HepG2 (cell line): ENCODE measurements around the gene DSC3. TPM values are rescaled to one million over a fixed set of nuclear protein-coding genes. Genes with fewer than 3 reads are reported as not detected.

Experiments
- ATAC-seq: fragments of 200-7000 bp; cut with Tn5 transposase; 3 replicates; pipeline ENCODE4 v1.9.1; 2020; ENCODE audit warnings: mild to moderate bottlenecking, moderate library complexity
- BruUV-seq: library from RNA; stranded (reverse); fragments of 400-500 nt; replicated peaks from 2 replicates; lab custom pipeline; 2021; lab: Mats Ljungman, UMichigan
- CTCF ChIA-PET: fragments of 300-600 bp; formaldehyde crosslinking; extraction: SDS; loops from one replicate; lab custom pipeline; 2021; ENCODE audit warnings: low total read pairs, inconsistent platforms, low intra/inter-chr PET ratio; lab: Yijun Ruan, JAX
- POLR2A ChIA-PET: fragments of 350-600 bp; sonication (Branson Sonifier 250); formaldehyde crosslinking; loops from one replicate; lab custom pipeline; 2020; ENCODE audit warnings: antibody characterized with exemption, inconsistent platforms; lab: Yijun Ruan, JAX
- DNase-seq: peaks from one replicate; pipeline ENCODE4 v3.0.0-alpha.2; 2015; ENCODE audit warnings: low spot score
- FAIRE-seq: peaks from 3 replicates; lab custom pipeline; 2011; peaks lifted over from hg19 to GRCh38; lab: Jason Lieb, UNC
- H2AFZ ChIP-seq: one replicate; pipeline ENCODE4 v1.6.1; 2011; ENCODE audit warnings: low read length, inconsistent platforms
- H3K27ac ChIP-seq: fragments of 300-600 bp; 3 replicates; pipeline ENCODE4 v1.8.0; 2011; ENCODE audit warnings: mixed run types, mild to moderate bottlenecking, mixed read lengths, low read length, inconsistent platforms; ENCODE audit not compliant: insufficient read depth; ENCODE audit errors: extremely low read length
- H3K27me3 ChIP-seq, 2 experiments: fragments of 200-600 bp in 1 of 2; 2 replicates in 1 of 2; 3 replicates in 1 of 2; pipeline versions ENCODE4 v1.6.0 to v1.8.0; 2011; ENCODE audit warnings: low read length in 2 of 2, mild to moderate bottlenecking in 2 of 2, moderate library complexity in 2 of 2, inconsistent platforms in 1 of 2; ENCODE audit not compliant: insufficient read depth in 2 of 2, control insufficient read depth in 1 of 2
- H3K36me3 ChIP-seq, 2 experiments: fragments of 200-600 bp in 1 of 2; replicated peaks in 1 of 2; 2 replicates in 1 of 2; 3 replicates in 1 of 2; pipeline versions ENCODE4 v1.5.1 to v1.8.0; 2011; ENCODE audit warnings: low read length in 2 of 2, inconsistent platforms in 1 of 2; ENCODE audit not compliant: insufficient read depth in 2 of 2, control insufficient read depth in 1 of 2
- H3K4me1 ChIP-seq: 2 replicates; pipeline ENCODE4 v1.5.1; 2012; ENCODE audit warnings: low read length, inconsistent platforms; ENCODE audit not compliant: insufficient read depth
- H3K4me2 ChIP-seq: 2 replicates; pipeline ENCODE4 v1.6.0; 2011; ENCODE audit warnings: low read depth, low read length, inconsistent platforms
- H3K4me3 ChIP-seq, 3 experiments: fragments of 200-600 bp in 1 of 3; sonication (generic), shearing (Covaris generic) in 1 of 3; replicated peaks in 1 of 3; 2 replicates each; pipeline ENCODE4 v1.5.1; 2011 to 2016; ENCODE audit warnings: low read length in 3 of 3, inconsistent platforms in 2 of 3, low read depth in 2 of 3, mild to moderate bottlenecking in 2 of 3, control low read depth in 1 of 3, mixed read lengths in 1 of 3; ENCODE audit not compliant: insufficient read depth in 1 of 3
- H3K79me2 ChIP-seq: one replicate; pipeline ENCODE4 v1.6.1; 2011; ENCODE audit warnings: low read length, inconsistent platforms; ENCODE audit not compliant: insufficient read depth
- H3K9ac ChIP-seq: 2 replicates; pipeline ENCODE4 v1.6.0; 2011; ENCODE audit warnings: mild to moderate bottlenecking, low read depth, low read length, inconsistent platforms; ENCODE audit not compliant: insufficient read depth
- H3K9me3 ChIP-seq: 2 replicates; pipeline ENCODE4 v1.5.1; 2012; ENCODE audit warnings: mild to moderate bottlenecking, low read length
- H4K20me1 ChIP-seq: 2 replicates; pipeline ENCODE4 v1.6.0; 2011; ENCODE audit warnings: inconsistent platforms, mild to moderate bottlenecking, low read length, moderate library complexity; ENCODE audit not compliant: insufficient read depth
- AGO1 ChIP-seq: fragments of 200-400 bp; formaldehyde crosslinking; IDR thresholded peaks from 2 replicates; pipeline ENCODE4 v1.6.1; 2017; ENCODE audit warnings: mild to moderate bottlenecking, low read depth, low read length, moderate library complexity; ENCODE audit not compliant: poor library complexity, severe bottlenecking
- ATAD3A ChIP-seq: sonication (generic); formaldehyde crosslinking; IDR thresholded peaks from 2 replicates; pipeline ENCODE4 v1.4.0; 2020; ENCODE audit warnings: missing genetic modification reagents
- BCL6 ChIP-seq: IDR thresholded peaks from 2 replicates; pipeline ENCODE4 v1.6.1; 2016; ENCODE audit warnings: missing genetic modification reagents, missing compliant biosample characterization
- HDAC2 ChIP-seq: sonication (generic); formaldehyde crosslinking; IDR thresholded peaks from 2 replicates; pipeline ENCODE4 v1.4.0; 2020; ENCODE audit warnings: missing genetic modification reagents
- HOXA7 ChIP-seq: sonication (generic); formaldehyde crosslinking; IDR thresholded peaks from 2 replicates; pipeline ENCODE4 v1.8.1; 2022; ENCODE audit warnings: mild to moderate bottlenecking, missing genetic modification reagents, moderate library complexity
- PPARG ChIP-seq: conservative IDR thresholded peaks from 2 replicates; pipeline ENCODE4 v1.6.1; 2016; ENCODE audit warnings: missing biosample characterization, missing genetic modification reagents
- ZFP82 ChIP-seq: sonication (generic); formaldehyde crosslinking; IDR thresholded peaks from 2 replicates; pipeline ENCODE4 v1.5.1; 2020; ENCODE audit warnings: mild to moderate bottlenecking, missing genetic modification reagents, borderline replicate concordance
- ZNF124 ChIP-seq: sonication (generic); formaldehyde crosslinking; IDR thresholded peaks from 2 replicates; pipeline ENCODE4 v1.4.0; 2020; ENCODE audit warnings: missing genetic modification reagents
- ZNF431 ChIP-seq: sonication (generic); formaldehyde crosslinking; IDR thresholded peaks from 2 replicates; pipeline ENCODE4 v1.9.0; 2022; ENCODE audit warnings: missing genetic modification reagents, low read depth, mild to moderate bottlenecking, borderline replicate concordance
- WGBS: methylation state at CpG from one replicate; pipeline ENCODE4 v1.1.6; 2017; ENCODE audit warnings: low lambda C conversion rate; 5-methylcytosine and 5-hydroxymethylcytosine counted together
- in situ Hi-C: cut with HindIII; loops from 2 replicates; pipeline ENCODE4 v1.10.0; 2017; ENCODE audit warnings: low pct_unique_long_range_greater_than_20kb; ENCODE audit not compliant: extremely low pct_ligation_motif_present
- intact Hi-C: fragments of 100-400 bp; cut with micrococcal nuclease; formaldehyde crosslinking; loops from one replicate; pipeline ENCODE4 v1.10.0; 2022; ENCODE audit not compliant: unreplicated experiment
- polyA plus RNA-seq, 8 experiments: library from polyadenylated mRNA; depleted of rRNA in 3 of 8; stranded (reverse) in 7 of 8; unstranded in 1 of 8; fragments of >200 nt; fragmentation: Illumina TruSeq in 4 of 8; extraction: Trizol in 4 of 8; gene quantifications; 2 replicates each; pipeline versions ENCODE4 v1.2.1 to v1.2.3, GENCODE V29; 2011 to 2016; ENCODE audit warnings: low read depth in 4 of 8, missing spikeins in 1 of 8, mixed read lengths in 1 of 8; ENCODE audit not compliant: insufficient read depth in 1 of 8
- total RNA-seq, 5 experiments: library from RNA; depleted of rRNA; stranded (reverse); fragments of >200 nt; fragmentation: Illumina TruSeq; extraction: Trizol; gene quantifications; 2 replicates each; pipeline ENCODE4 v1.2.3, GENCODE V29; 2016; ENCODE audit warnings: low read depth in 1 of 5
- TF ChIP-seq, protein P1 (sequence below): IDR thresholded peaks from 2 replicates; pipeline ENCODE4 v1.6.1; 2012; ENCODE audit warnings: low read depth, low read length, improper control_type of control experiment

Gene DSC3
- total and polyA plus RNA-seq, 2 of the 13 experiments (the other 11 are each of a cell fraction or from before 2014, with no cell fraction given) = 0.05 to 0.38 TPM

DNA sequence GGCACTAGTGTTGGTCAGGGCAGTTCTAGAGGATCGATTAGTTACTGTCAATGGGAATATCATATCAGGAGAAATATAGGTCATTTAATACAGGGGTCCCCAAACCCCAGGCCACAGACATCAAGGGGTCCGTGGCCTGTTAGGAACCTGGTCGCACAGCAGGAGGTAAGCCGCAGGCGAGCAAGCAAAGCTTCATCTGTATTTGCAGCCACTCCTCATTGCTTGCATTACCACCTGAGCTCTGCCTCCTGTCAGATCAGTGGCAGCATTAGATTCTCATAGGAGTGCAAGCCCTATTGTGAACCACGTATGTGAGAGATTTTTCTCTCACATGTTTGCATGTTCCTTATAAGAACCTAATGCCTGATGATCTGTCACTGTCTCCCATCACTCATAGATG is 81.9 kb downstream of the DSC3 start:
- no peak overlapping the region for H3K27ac ChIP-seq
- CTCF ChIA-PET = no interaction called here
- no peak overlapping the region for H3K9ac ChIP-seq
- H3K4me2 ChIP-seq = no peak overlapping the region
- H3K79me2 ChIP-seq = no peaks in the 10 kb centered on the region
- intact Hi-C loops = no loop called here
- no peaks in the 10 kb centered on the region for H3K9me3 ChIP-seq
- no peak for FAIRE-seq
- no peak overlapping the region for H2AFZ ChIP-seq
- H3K27me3 ChIP-seq = peaks cover 0 to 5% of the 10 kb centered on the region in 2 experiments; a peak in 2 of 5 replicates
- no peaks in the 10 kb centered on the region for H4K20me1 ChIP-seq
- WGBS = 41% methylated on average over 6 of the region's 6 CpGs
- ATAC-seq = no peak
- in situ Hi-C loops = no loop called here
- BruUV-seq = no TSS peak
- no peak for DNase-seq
- POLR2A ChIA-PET = no interaction called here
- no peak for TF ChIP-seq ZNF124 (CRISPR knock-in tag)
- no peak for TF ChIP-seq PPARG
- no peak for TF ChIP-seq HOXA7 (CRISPR knock-in tag)
- TF ChIP-seq AGO1 = no peak
- TF ChIP-seq, protein P1, sequence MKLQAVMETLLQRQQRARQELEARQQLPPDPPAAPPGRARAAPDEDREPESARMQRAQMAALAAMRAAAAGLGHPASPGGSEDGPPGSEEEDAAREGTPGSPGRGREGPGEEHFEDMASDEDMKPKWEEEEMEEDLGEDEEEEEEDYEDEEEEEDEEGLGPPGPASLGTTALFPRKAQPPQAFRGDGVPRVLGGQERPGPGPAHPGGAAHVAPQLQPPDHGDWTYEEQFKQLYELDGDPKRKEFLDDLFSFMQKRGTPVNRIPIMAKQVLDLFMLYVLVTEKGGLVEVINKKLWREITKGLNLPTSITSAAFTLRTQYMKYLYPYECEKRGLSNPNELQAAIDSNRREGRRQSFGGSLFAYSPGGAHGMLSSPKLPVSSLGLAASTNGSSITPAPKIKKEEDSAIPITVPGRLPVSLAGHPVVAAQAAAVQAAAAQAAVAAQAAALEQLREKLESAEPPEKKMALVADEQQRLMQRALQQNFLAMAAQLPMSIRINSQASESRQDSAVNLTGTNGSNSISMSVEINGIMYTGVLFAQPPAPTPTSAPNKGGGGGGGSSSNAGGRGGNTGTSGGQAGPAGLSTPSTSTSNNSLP = no peak
- no peak for TF ChIP-seq HDAC2 (CRISPR knock-in tag)
- no peak for TF ChIP-seq ZFP82
- no peaks in the 10 kb centered on the region for H3K36me3 ChIP-seq
- peaks cover 7% of the 10 kb centered on the region; the same call in 1 of the 2 replicates for H3K4me1 ChIP-seq
- no peak overlapping the region for H3K4me3 ChIP-seq

DNA sequence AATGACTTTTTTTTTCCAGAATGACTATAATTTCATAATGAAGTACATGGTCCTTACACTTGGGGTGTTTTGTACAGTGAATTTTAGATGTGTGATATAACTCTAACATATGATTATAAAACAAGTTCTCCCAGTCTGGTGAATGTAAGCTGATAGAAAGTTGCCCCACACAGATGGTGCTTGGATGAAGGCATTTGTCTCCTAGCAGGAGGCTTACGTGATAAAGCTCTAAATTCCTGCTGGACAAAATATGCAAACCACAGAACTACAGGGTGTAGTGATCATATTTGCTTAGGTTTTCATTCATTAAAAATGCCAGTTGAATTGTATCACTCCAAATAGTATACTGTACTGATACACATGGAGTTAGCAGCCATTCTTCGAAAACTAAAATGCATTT is 85.5 kb downstream of the DSC3 start:
- no peak for DNase-seq
- Histone ChIP-seq H2AFZ (no peak overlapping the region), H3K27me3 (peaks cover 0 to 5% of the 10 kb centered on the region in 2 experiments; a peak in 2 of 5 replicates), H4K20me1 (no peaks in the 10 kb centered on the region), H3K4me1 (no peaks in the 10 kb centered on the region), H3K4me2 (no peak overlapping the region), H3K9ac (no peak overlapping the region), H3K4me3 (no peak overlapping the region), H3K27ac (no peak overlapping the region), H3K36me3 (no peaks in the 10 kb centered on the region), H3K9me3 (no peaks in the 10 kb centered on the region), H3K79me2 (no peaks in the 10 kb centered on the region)
- 0% methylated on average over 2 of the region's 2 CpGs for WGBS
- in situ Hi-C loops = no loop called here
- ChIA-PET POLR2A (no interaction called here), CTCF (no interaction called here)
- ATAC-seq = no peak
- intact Hi-C loops = no loop called here
- TF ChIP-seq BCL6 (CRISPR knock-in tag) (no peak), ATAD3A (CRISPR knock-in tag) (no peak), ZNF431 (no peak)
- FAIRE-seq = no peak
- no TSS peak for BruUV-seq
